ENCODE measurements around the gene OAS3.

OAS3 gene

DNA sequence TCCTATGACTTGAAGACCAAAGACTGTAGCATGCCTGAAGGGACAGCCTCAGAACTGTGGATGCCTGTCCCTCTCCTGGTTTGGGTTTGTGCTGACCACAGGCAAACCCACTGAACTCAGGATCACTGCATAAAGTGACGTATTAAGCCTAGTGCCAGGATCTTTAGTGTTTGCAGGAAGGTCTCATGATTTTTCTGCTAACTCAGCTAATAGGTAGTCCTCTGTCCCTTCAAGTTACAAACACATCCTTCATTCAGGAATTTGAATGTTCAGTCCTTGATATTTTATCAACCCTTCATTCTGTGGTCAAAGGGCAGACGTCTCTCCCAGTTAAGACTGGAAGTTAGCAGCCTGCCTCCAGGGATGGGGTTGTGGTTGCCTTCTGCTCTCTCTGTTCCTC, 10.3 kb upstream of the OAS3 start:
- Histone ChIP-seq H3K9ac (ENCODE audit: low read length) (no peak overlapping the region), H3K9me3 (ENCODE audit: control insufficient read depth, low read depth, low read length) (no peaks in the 10 kb centered on the region), H3K4me3 (ENCODE audit: low read length) (no peak overlapping the region), H3K36me3 (ENCODE audit: control insufficient read depth, low read depth, low read length) (no peaks in the 10 kb centered on the region), H3K27me3 (ENCODE audit: control insufficient read depth, insufficient read depth, low read length) (no peaks in the 10 kb centered on the region), H3K27ac (ENCODE audit: low read length) (no peak overlapping the region), H3K4me1 (ENCODE audit: control insufficient read depth, low read depth, low read length) (peaks cover 3% of the 10 kb centered on the region)

DNA sequence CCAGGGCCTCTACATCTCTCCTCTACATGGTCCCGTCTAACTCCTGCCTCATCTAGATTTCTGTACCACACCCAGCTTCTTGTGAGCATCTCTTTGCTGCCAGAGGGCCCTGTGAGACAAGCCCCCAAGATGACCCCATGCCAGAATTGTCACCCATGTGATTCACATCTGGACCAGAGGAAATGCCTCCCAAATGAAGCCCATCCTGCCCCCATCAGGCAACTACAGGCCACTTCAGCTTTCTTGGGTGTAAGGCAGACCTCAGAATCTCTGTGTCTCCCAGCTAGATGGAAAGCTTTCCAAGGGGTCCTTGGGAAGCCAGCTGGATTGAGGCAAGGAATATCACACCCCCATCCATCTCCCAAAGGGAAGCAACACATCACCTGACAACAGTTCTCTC, 9.3 kb upstream of the OAS3 start:
- H3K9ac ChIP-seq (ENCODE audit: low read length): no peak overlapping the region
- H3K27ac ChIP-seq (ENCODE audit: low read length): no peak overlapping the region
- H3K9me3 ChIP-seq (ENCODE audit: control insufficient read depth, low read depth, low read length): no peaks in the 10 kb centered on the region
- H3K36me3 ChIP-seq (ENCODE audit: control insufficient read depth, low read depth, low read length): no peaks in the 10 kb centered on the region
- H3K4me3 ChIP-seq (ENCODE audit: low read length): no peak overlapping the region
- no peaks in the 10 kb centered on the region for H3K27me3 ChIP-seq (ENCODE audit: control insufficient read depth, insufficient read depth, low read length)
- H3K4me1 ChIP-seq (ENCODE audit: control insufficient read depth, low read depth, low read length): peaks cover 3% of the 10 kb centered on the region

DNA sequence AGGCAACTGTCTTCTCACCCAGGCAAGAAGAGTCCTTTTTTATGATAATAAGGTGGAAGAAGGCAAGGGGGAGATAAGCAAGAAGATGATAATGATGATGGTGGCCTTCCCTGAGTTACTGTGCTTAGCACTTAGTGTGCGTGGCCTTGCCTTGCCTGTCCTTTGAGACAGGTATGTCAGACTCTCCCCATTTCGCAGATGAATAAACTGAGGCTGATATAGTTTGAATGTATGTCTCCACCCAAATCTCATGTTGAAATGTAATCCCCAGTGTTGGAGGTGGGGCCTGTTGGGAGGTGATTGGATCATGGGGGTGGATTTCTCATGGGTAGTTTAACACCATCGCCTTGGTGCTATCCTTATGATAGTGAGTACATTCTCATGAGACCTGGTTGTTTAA, 8.6 kb upstream of the OAS3 start:
- Histone ChIP-seq H3K27me3 (ENCODE audit: control insufficient read depth, insufficient read depth, low read length) (no peaks in the 10 kb centered on the region), H3K4me1 (ENCODE audit: control insufficient read depth, low read depth, low read length) (peaks cover 3% of the 10 kb centered on the region), H3K36me3 (ENCODE audit: control insufficient read depth, low read depth, low read length) (no peaks in the 10 kb centered on the region), H3K4me3 (ENCODE audit: low read length) (no peak overlapping the region), H3K27ac (ENCODE audit: low read length) (no peak overlapping the region), H3K9me3 (ENCODE audit: control insufficient read depth, low read depth, low read length) (no peaks in the 10 kb centered on the region), H3K9ac (ENCODE audit: low read length) (no peak overlapping the region)

DNA sequence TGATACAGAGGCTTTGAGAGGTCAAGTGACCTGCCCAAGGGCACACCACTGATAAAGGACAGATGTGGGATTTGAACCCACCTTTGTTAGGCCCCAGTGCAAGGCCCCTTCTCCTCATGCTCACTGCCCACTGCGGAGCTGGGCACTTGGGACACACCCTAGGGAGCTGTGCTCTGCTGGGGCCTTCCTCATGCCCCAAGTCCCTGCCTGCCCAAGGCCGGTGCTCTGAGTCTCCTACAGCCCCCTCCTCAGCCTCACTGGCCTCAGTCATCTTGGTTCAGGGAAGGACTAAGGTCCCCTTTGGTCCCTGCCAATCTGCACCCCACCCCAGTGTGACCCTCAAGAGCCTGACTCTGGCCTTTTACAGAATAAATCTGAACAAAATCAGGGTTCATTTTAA, 7.9 kb upstream of the OAS3 start:
- no peak overlapping the region for H3K27ac ChIP-seq (ENCODE audit: low read length)
- H3K9ac ChIP-seq (ENCODE audit: low read length): no peak overlapping the region
- no peaks in the 10 kb centered on the region for H3K36me3 ChIP-seq (ENCODE audit: control insufficient read depth, low read depth, low read length)
- no peak overlapping the region for H3K4me3 ChIP-seq (ENCODE audit: low read length)
- peaks cover 3% of the 10 kb centered on the region for H3K4me1 ChIP-seq (ENCODE audit: control insufficient read depth, low read depth, low read length)
- H3K9me3 ChIP-seq (ENCODE audit: control insufficient read depth, low read depth, low read length): no peaks in the 10 kb centered on the region
- no peaks in the 10 kb centered on the region for H3K27me3 ChIP-seq (ENCODE audit: control insufficient read depth, insufficient read depth, low read length)

DNA sequence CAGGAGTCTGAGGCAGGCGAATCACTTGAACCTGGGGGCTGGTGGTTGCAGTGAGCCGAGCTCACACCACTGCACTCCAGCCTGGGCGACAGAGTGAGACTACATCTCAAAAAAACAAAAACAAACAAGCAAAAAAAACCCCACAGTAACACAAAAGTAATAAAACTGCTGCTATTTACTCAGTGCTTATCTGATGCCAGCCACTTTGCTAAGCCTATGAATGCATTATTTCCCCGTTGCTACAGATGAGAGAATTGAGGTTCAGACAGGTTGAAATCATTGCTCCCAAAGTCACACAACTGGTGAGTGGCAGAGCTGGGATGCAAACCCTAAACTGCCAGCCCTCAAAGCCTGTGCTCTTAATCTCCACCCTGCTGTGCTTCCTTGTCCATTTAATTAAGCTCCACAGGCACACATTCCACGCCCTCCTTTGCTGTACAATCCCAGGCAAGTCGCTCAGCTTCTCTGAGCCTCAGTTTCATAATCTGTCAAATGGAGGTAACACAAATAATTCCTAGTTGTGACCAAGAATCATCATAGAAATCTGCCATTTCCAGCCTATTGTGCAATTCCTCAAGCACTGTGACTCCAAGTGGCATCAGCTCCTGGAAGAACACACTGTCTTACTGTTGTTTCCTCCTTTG, 5.7 kb upstream of the OAS3 start:
- no peak overlapping the region for H3K4me3 ChIP-seq (ENCODE audit: low read length)
- no peaks in the 10 kb centered on the region for H3K9me3 ChIP-seq (ENCODE audit: control insufficient read depth, low read depth, low read length)
- H3K9ac ChIP-seq (ENCODE audit: low read length): no peak overlapping the region
- peaks cover 3% of the 10 kb centered on the region for H3K4me1 ChIP-seq (ENCODE audit: control insufficient read depth, low read depth, low read length)
- no peak overlapping the region for H3K27ac ChIP-seq (ENCODE audit: low read length)
- H3K27me3 ChIP-seq (ENCODE audit: control insufficient read depth, insufficient read depth, low read length): peaks cover 5% of the 10 kb centered on the region
- H3K36me3 ChIP-seq (ENCODE audit: control insufficient read depth, low read depth, low read length): no peaks in the 10 kb centered on the region

DNA sequence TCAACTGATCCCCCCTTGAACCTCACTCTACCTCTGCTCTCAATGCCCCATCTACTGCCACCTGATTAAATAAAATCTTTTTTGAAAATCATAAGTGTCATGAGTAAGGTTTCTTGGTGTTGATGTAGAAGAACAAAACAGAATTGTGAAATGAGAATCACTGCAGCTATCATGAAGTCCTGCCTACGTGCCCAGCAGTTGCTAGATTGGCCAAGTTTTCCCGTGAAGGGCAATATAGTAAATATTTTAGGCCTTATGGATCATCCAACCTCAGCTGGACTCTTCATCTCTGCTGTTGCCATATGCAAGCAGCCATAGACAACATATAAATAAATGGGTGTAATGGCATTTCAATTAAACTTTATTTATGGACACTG, 5.2 kb upstream of the OAS3 start:
- H3K36me3 ChIP-seq (ENCODE audit: control insufficient read depth, low read depth, low read length): no peaks in the 10 kb centered on the region
- peaks cover 10% of the 10 kb centered on the region for H3K27me3 ChIP-seq (ENCODE audit: control insufficient read depth, insufficient read depth, low read length)
- H3K9me3 ChIP-seq (ENCODE audit: control insufficient read depth, low read depth, low read length): no peaks in the 10 kb centered on the region
- H3K27ac ChIP-seq (ENCODE audit: low read length): no peak overlapping the region
- peaks cover 3% of the 10 kb centered on the region for H3K4me1 ChIP-seq (ENCODE audit: control insufficient read depth, low read depth, low read length)
- no peak overlapping the region for H3K9ac ChIP-seq (ENCODE audit: low read length)
- no peak overlapping the region for H3K4me3 ChIP-seq (ENCODE audit: low read length)

DNA sequence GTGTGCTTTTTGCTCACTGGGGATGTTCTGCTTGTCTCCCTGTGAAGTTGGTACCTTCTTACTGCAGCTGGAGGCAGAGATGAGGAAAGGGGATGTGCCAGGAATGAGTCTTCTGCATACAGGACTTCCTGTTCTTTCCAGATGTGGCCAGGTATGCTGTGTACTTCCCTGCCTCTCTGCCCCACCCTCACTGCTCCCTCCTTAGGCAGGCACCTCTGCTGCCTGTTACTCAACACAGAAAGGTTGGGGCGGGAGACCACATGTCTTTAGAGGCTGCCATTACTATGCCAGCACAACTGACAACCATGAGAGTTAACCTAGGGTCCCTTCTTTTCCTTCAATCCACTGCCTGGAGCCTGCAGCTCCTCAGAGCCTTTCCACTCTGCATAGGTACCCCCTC, 2.0 kb upstream of the OAS3 start:
- Histone ChIP-seq H3K9me3 (ENCODE audit: control insufficient read depth, low read depth, low read length) (no peaks in the 10 kb centered on the region), H3K27me3 (ENCODE audit: control insufficient read depth, insufficient read depth, low read length) (peaks cover 20% of the 10 kb centered on the region), H3K4me3 (ENCODE audit: low read length) (no peak overlapping the region), H3K27ac (ENCODE audit: low read length) (no peak overlapping the region), H3K9ac (ENCODE audit: low read length) (no peak overlapping the region), H3K4me1 (ENCODE audit: control insufficient read depth, low read depth, low read length) (peaks cover 3% of the 10 kb centered on the region), H3K36me3 (ENCODE audit: control insufficient read depth, low read depth, low read length) (no peaks in the 10 kb centered on the region)

DNA sequence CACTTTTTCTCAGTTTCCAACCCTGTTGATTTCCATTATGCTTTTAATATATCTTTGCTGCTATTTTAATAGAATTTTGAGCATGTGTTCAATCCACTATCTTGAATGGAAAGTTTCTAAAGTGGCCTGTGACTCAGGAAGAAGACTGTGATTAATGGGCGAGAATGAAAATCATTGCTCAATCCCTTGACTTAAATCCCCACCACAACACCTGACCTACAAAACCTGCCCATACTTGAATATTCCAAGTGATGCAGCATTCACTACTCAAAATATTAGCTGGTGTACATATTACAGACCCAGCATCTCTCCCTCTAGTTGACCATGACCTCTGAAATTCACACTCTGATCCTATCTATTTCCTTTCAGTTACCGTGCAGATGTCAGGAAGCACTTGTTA, 1.3 kb upstream of the OAS3 start:
- Histone ChIP-seq H3K4me3 (ENCODE audit: low read length) (no peak overlapping the region), H3K4me1 (ENCODE audit: control insufficient read depth, low read depth, low read length) (peaks cover 3% of the 10 kb centered on the region), H3K36me3 (ENCODE audit: control insufficient read depth, low read depth, low read length) (no peaks in the 10 kb centered on the region), H3K9me3 (ENCODE audit: control insufficient read depth, low read depth, low read length) (no peaks in the 10 kb centered on the region), H3K9ac (ENCODE audit: low read length) (no peak overlapping the region), H3K27ac (ENCODE audit: low read length) (no peak overlapping the region), H3K27me3 (ENCODE audit: control insufficient read depth, insufficient read depth, low read length) (peaks cover 20% of the 10 kb centered on the region)

DNA sequence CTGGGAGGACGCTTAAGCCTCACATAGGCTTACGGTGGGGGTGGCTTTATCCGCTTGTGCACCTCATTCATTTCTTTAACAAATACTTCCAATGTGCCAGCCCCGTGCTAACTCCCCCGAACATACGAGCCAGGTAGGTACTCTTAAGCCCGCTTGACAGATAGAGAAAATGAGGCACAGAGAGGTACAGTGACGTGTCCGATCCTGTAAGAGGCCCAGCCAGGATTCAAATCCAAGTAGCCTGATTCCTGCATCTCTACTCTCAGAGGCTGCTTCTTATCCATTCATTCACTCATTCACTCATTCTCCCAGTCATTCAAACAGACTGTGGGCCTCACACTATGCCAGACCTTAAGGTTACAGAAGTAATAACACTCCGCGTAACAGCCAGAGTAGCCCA, 477 bp downstream of the OAS3 start:
- Histone ChIP-seq H3K27ac (ENCODE audit: low read length) (no peak overlapping the region), H3K4me3 (ENCODE audit: low read length) (peak overlapping the region; percentile 52), H3K36me3 (ENCODE audit: control insufficient read depth, low read depth, low read length) (no peaks in the 10 kb centered on the region), H3K9ac (ENCODE audit: low read length) (no peak overlapping the region), H3K9me3 (ENCODE audit: control insufficient read depth, low read depth, low read length) (no peaks in the 10 kb centered on the region), H3K4me1 (ENCODE audit: control insufficient read depth, low read depth, low read length) (no peaks in the 10 kb centered on the region), H3K27me3 (ENCODE audit: control insufficient read depth, insufficient read depth, low read length) (peaks cover 20% of the 10 kb centered on the region)

DNA sequence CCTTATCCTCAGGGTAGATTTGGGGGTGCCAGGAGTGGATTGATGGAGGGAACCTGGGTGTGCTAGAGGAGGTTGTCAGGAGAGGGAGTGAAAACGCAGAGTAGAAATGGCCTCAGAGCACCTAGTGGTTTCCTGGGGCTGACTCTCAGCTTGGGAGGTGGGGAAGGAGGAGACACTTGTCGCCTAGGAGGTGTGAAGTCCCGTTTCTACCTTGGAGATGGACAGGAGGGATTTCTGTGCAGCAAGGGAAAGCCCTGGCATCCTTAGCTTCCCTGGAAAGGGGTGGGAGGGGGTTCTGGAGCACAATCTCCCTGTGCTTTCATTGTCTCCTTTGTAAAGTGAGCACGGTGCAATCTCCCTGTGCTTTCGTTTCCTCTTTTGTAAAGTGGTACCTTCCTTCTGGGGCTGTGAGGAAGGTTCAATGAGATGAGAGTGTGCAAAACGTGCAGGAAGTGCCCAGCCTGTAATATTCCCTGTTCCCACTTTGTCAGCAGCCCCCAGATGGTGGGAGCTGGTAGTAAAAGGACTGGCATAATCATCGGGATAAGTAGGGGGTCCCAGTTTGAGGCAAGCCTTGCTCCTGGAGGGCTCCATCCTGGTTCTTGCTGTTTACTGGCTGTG, 1.6 kb downstream of the OAS3 start:
- Histone ChIP-seq H3K4me3 (ENCODE audit: low read length) (no peak overlapping the region), H3K9ac (ENCODE audit: low read length) (no peak overlapping the region), H3K9me3 (ENCODE audit: control insufficient read depth, low read depth, low read length) (no peaks in the 10 kb centered on the region), H3K27ac (ENCODE audit: low read length) (no peak overlapping the region), H3K4me1 (ENCODE audit: control insufficient read depth, low read depth, low read length) (no peaks in the 10 kb centered on the region), H3K27me3 (ENCODE audit: control insufficient read depth, insufficient read depth, low read length) (peaks cover 20% of the 10 kb centered on the region), H3K36me3 (ENCODE audit: control insufficient read depth, low read depth, low read length) (no peaks in the 10 kb centered on the region)

DNA sequence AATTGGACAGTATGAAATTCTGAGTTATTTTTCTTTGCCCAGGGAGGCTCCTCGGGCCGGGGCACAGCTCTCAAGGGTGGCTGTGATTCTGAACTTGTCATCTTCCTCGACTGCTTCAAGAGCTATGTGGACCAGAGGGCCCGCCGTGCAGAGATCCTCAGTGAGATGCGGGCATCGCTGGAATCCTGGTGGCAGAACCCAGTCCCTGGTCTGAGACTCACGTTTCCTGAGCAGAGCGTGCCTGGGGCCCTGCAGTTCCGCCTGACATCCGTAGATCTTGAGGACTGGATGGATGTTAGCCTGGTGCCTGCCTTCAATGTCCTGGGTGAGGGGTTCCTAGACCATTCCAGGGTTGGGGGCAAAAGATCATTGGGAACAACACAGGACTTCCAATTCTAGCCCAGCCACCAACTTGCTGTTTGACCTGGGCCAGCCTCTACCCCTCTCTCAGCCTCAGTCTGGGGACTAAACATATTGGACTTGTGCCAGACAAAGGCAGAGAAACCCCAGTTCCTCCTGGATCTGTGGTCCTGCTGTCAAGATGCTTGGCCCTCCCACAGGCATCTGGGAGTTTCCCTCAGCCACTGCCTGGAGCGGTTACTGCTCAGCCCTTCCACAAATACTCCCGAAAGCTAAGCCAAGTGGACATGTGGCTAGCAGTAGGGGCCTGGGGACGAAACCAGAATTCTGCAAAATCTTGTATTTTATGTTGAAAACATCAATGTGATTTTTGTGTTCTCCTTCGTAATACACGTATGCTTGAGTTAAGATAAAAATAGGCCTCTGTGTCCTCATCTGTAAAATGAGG, 3.5 kb downstream of the OAS3 start:
- no peak overlapping the region for H3K27ac ChIP-seq (ENCODE audit: low read length)
- H3K9me3 ChIP-seq (ENCODE audit: control insufficient read depth, low read depth, low read length): no peaks in the 10 kb centered on the region
- H3K4me3 ChIP-seq (ENCODE audit: low read length): no peak overlapping the region
- no peaks in the 10 kb centered on the region for H3K36me3 ChIP-seq (ENCODE audit: control insufficient read depth, low read depth, low read length)
- peaks cover 20% of the 10 kb centered on the region for H3K27me3 ChIP-seq (ENCODE audit: control insufficient read depth, insufficient read depth, low read length)
- no peaks in the 10 kb centered on the region for H3K4me1 ChIP-seq (ENCODE audit: control insufficient read depth, low read depth, low read length)
- H3K9ac ChIP-seq (ENCODE audit: low read length): no peak overlapping the region

DNA sequence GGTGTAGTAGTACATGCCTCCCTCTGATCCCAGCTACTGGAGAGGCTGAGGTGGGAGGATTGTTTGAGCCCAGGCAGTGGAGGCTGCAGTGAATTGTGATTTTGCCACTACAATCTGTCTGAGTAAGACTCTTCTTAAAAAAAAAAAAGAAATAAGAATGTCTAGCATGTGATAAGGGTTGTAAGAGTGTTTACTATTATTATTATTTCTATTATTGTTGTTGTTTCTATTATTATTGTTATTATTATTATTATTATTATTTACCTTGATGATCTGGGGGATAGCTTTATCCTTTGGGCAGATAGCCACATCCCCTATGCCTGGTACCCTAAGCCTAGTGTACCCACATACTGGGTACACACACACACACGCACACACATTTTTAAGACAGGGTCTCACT, 4.3 kb downstream of the OAS3 start:
- no peak overlapping the region for H3K4me3 ChIP-seq (ENCODE audit: low read length)
- no peaks in the 10 kb centered on the region for H3K36me3 ChIP-seq (ENCODE audit: control insufficient read depth, low read depth, low read length)
- no peaks in the 10 kb centered on the region for H3K4me1 ChIP-seq (ENCODE audit: control insufficient read depth, low read depth, low read length)
- H3K9ac ChIP-seq (ENCODE audit: low read length): no peak overlapping the region
- H3K27me3 ChIP-seq (ENCODE audit: control insufficient read depth, insufficient read depth, low read length): peaks cover 15% of the 10 kb centered on the region
- no peaks in the 10 kb centered on the region for H3K9me3 ChIP-seq (ENCODE audit: control insufficient read depth, low read depth, low read length)
- no peak overlapping the region for H3K27ac ChIP-seq (ENCODE audit: low read length)
